WI38 (cell line): ENCODE results near the gene SUCLG2.

Experiments used
- H3K4me3 ChIP-seq: 2 replicates; pipeline ENCODE4 v1.5.1; 2011; ENCODE audit warnings: low read depth, mild to moderate bottlenecking, control low read depth, low read length
- TF ChIP-seq, protein P1 (sequence below): IDR thresholded peaks from 2 replicates; pipeline ENCODE4 v1.5.1; 2012; ENCODE audit warnings: low read depth, mild to moderate bottlenecking, control low read depth, low read length

The SUCLG2 gene

DNA sequence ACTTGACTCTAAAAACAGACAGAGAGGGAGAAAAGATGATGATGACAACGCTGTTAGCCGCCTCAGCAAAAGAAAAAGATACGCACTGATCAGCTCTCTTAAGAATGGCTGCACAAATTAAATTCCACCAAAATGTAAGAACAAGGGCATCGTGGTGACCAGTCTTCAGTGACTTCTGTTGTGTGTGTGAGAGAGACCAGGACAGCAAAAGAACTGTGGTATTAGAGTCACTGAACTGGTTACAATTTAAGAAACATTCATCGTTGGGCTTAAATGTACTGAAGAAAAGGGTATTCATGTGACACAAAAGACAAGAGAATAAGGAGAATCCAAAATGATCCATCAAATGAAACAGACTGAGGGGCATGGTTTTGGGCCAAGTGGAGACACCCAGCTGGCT lies 86.5 kb downstream of the SUCLG2 start:
- no peak overlapping the region for H3K4me3 ChIP-seq
- TF ChIP-seq, protein P1, sequence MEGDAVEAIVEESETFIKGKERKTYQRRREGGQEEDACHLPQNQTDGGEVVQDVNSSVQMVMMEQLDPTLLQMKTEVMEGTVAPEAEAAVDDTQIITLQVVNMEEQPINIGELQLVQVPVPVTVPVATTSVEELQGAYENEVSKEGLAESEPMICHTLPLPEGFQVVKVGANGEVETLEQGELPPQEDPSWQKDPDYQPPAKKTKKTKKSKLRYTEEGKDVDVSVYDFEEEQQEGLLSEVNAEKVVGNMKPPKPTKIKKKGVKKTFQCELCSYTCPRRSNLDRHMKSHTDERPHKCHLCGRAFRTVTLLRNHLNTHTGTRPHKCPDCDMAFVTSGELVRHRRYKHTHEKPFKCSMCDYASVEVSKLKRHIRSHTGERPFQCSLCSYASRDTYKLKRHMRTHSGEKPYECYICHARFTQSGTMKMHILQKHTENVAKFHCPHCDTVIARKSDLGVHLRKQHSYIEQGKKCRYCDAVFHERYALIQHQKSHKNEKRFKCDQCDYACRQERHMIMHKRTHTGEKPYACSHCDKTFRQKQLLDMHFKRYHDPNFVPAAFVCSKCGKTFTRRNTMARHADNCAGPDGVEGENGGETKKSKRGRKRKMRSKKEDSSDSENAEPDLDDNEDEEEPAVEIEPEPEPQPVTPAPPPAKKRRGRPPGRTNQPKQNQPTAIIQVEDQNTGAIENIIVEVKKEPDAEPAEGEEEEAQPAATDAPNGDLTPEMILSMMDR, result no peak

DNA sequence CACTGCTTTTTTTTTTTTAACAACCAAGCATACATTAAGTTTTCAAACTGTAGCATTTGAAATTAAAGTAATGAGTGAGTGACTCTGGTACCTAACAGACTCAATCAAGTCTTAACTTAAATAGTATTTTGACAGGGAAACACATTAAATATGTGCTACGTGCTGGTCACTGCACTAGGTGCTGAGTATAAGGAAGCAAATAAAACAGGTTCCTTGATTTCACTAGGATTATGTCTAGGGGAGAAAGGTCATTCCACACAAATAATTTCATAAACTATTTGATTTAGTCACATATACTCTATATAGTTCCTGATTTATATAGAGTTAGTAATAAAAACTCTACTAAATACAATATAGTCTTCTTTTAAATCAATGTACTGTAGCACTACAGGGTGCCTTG lies 89.4 kb downstream of the SUCLG2 start:
- H3K4me3 ChIP-seq, result no peak overlapping the region
- TF ChIP-seq, protein P1, result no peak

DNA sequence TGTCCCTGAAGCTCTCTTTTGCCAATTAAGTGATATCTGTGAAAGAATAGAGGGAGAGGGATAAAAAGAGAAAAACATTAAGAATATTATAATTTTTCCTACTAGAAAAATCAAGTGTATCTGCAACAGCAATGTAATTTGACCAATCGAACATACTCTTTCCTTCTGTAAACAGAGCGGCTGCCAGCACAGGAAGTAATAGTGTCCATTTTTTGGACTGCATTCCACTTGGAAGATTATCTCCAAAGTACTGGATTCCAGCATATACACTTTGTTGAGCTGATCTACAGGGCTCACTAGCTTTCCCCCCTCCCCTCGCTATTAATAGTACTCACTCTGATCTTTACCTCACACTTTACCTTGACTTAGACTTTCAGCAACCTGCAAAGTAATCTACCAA lies 90.4 kb downstream of the SUCLG2 start:
- H3K4me3 ChIP-seq, result no peak overlapping the region
- TF ChIP-seq, protein P1, result no peak

DNA sequence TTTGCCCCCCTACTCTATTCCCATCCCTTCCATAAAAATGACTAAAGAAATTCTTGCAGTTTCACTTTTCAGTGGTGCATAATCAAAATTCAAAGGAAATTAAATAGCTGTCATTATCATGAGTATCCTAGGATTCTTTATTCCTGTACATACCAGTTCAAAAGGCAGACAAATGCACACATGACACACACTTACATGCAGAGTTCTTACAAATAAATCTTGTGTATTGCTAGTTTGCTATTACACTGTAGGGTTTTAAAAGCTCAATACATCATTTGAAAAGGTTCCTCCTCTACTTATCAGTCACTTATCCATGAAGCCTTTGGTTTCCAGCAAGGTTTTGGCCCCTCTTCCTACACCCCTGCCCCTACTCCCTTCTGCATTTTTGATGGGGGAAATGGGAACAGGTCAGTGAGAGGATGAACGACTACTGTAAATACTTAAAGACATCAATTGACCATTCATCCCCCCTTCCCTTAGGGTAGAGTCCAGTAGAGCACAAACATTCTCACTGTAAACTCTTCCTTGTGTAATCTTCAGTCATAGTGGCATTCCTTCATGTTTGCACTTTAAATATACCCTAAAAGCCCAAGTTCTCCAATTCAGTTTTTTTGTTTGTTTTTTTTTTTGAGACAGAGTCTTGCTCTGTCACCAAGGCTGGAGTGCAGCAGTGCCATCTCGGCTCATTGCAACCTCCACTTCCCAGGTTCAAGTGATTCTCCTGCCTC lies 92.6 kb downstream of the SUCLG2 start:
- H3K4me3 ChIP-seq, result no peak overlapping the region
- TF ChIP-seq, protein P1, result no peak

DNA sequence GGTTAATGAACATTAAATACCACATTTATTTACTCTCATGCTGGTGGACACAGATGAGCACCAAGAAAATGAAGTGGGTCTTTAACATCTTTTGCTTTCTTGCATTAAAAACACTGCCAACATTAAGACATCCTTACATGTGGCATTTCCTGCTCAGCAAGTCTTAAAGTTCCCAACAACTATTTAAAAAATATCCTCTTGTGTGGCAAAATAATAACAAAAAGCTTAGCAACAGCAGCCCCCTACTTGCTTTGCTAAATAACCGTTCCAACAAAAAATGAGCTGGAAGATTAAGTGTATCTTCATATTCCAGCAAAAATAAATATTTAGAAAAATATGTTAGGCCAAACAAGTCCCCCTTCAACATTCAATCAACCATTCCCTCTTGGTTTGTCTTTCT lies 93.1 kb downstream of the SUCLG2 start:
- TF ChIP-seq, protein P1, result no peak
- H3K4me3 ChIP-seq, result no peak overlapping the region

DNA sequence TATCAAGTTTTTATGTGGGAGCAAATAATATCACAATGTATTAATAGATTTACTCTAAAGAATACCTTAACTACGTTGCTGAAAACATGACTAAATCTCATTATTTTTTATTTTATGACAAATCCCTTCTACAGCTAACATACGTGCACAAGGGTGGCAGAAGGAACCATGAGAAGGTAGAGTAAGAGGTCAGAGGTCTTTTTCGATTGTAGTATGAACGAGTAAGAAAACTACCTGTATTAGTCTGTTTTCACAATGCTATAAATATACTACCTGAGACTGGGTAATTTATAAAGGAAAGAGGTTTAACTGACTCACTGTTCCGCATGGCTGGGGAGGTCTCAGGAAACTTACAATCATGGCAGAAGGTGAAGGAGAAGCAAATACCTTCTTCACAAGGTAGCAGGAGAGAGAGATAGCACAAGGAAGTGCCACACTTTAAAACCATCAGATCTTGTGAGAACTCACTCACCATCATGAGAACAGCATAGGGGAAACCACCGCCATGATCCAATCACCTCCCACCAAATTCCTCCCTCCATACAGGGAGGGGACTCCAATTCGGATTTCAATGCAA lies 95.3 kb downstream of the SUCLG2 start:
- TF ChIP-seq, protein P1, result no peak
- H3K4me3 ChIP-seq, result no peak overlapping the region

DNA sequence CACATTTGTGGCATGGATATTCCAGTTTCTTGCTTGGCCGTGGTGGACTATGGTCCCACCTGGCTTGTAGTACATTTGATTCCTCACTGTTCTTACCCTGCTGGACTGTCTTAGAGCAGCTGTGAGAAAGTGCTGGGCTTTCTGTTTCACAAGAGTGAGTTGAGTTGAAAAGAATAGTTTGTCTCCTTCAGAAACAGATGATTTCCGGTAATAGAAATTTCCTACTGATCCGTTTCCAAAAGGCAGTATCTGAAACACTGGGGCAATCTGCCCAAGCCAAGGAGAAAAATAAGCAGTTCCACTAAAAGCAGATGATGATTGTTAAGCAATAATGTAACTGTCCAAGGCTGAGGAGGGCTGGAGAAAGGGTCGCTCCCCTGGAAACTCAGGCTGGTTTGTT lies 96.0 kb downstream of the SUCLG2 start:
- TF ChIP-seq, protein P1, result no peak
- H3K4me3 ChIP-seq, result no peak overlapping the region
